HG03108 (cell line): ENCODE measurements around the gene AHNAK.

Experiments used
- ATAC-seq: cut with Tn5 transposase; IDR thresholded peaks from one replicate; pipeline ENCODE4 v1.9.1; 2021; ENCODE audit warnings: moderate library complexity; ENCODE audit not compliant: unreplicated experiment

The AHNAK gene

DNA sequence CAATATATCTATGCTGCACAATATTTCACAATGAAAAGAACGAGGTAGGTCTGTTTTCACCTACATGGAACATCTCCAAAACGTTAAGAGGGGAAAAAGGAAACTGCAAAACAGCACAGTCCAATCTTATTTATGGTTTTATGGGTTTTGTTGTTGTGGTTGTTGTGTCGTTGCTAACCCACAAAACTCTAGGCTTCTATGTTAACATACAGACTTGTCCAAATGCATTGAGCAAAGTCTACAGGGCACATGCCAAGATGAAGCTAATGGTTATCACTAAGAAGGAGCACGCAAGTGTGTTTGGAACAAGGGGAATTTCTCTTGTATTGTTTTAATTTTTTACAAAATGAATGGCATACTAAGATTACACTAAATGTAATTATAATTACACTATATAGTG is 48.6 kb downstream of the AHNAK start:
- ATAC-seq: no peak

DNA sequence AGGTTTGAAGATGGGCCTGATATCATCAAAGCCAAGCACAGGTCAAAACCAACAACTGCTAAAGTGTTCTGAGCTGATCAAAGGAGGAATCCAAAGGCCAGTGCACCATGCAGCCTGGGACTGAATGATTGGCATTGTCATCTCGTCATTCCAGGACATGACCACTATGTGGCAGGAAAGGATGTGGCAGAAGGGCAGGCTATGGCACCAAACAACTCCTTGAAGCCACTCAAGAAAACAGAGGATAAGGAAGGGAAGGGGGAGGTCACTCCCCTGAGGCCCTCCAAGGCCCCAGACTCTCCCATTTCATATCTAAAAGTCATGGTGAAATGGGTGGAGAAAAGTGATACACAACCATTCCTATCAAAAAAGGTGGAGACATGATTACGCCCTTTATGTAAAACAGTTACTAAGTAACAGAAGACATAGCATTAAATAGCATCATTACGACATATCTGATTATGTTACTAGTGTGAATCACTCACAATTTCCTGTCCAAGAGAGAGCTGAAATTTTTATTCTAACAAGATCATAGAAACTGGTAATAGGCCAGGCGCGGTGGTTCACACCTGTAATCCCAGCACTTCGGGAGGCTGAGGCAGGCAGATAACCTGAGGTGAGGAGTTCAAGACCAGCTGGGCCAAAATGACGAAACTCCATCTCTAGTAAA is 49.3 kb downstream of the AHNAK start:
- no peak for ATAC-seq

DNA sequence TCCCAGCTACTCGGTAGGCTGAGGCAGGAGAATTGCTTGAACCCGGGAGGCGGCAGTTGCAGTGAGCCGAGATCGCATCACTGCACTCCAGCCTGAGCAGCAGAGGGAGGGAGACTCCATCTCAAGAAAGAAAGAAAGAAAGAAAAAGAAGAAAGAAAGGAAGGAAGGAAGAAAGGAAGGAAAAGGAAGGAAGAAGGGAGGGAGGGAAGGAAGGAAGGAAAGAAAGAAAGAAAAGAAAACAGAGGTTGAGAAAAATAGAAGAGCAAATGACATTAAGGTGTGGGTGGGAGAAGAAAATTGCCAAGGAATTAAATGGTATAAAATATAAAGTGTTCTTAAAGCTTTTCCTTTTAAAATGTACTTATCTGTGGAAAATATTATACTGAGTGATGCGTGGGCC is 49.9 kb downstream of the AHNAK start:
- ATAC-seq: no peak

DNA sequence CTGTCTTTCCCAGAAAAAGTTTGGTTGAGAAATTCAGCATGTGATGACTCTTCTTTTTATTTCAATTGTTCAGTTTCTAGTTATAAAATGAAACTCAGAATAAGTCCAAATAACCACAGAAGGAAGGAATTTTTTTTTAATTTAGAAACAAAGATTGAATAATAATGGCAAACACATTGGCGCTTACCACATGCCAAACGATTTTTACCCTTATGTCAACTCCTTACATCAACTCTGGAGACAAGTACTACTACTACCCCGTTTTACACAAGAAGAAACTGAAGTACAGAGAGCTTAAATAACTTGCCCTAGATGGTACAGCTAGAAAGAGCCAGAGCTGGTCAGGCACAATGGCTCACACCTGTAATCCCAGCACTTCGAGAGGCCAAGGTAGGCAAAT is 52.4 kb downstream of the AHNAK start:
- ATAC-seq: no peak

DNA sequence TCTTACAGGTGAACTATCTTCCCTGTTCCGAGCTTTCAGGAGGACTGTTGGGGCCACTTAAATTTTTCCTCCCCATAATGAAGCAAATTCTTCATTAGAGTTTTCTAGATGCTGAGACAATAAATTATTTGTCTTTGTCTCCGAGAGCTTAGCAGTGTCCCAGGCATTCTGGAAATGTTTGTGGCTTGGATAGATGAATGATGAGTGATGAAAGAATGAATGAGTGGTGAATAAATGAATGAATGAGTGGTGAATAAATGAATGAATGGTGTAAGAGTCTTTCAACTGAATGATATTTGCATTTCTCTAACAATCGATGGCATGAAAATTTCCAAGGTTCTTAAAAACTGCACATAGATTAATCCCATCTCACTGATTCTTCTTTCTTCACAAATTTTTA is 52.8 kb downstream of the AHNAK start:
- ATAC-seq: no peak

DNA sequence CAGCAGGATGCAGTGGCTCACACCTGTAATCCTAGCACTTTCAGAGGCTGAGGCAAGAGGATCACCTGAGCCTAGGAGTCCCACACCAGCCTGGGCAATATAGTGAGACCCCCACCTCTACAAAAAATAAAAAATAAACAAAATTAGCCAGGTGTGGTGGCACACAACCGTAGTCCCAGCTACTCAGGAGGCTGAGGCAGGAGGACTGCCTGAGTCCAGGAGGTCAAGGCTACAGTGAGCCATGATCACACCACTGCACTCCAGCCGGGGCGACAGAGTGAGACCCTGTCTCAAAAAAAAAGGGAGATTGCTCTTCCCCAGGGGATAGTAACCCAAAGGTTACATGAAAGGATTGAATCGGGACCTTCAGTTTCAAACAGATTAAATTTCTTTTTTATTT is 54.0 kb downstream of the AHNAK start:
- no peak for ATAC-seq

DNA sequence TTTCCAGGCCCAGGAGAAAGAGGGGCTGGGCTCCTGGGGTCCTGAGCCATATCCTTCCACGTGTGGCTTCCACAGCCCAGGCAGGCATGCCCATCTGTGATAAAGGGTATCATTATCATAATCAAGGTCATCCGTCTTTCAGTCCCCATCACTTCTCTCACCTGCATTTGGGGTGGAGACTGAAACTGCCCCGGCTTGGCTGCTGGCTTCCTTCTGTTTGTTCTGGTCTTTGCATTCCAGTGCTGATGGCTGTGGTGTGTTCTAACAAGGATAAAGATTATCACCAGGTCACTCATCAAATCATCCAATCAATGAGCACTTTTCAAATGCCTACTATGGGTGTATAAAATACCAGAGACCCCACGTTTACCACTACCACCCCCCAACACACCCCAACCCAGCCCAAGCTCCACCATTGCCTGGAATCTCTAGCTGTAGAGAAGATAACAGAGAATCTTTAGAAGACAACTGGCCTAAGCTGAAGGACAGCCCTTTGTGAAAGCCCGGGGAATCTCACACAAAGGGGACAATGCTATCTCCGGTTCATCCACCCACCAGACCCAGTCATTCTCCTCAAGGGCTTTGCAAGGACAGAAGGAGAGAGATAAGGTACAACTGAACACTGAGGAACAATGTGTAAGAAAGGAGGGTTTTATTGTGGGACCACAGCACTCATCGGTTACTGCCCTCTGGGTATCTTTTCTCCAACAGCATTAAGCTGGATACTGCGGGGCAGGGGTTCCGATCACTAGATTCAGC is 54.9 kb downstream of the AHNAK start:
- no peak for ATAC-seq

DNA sequence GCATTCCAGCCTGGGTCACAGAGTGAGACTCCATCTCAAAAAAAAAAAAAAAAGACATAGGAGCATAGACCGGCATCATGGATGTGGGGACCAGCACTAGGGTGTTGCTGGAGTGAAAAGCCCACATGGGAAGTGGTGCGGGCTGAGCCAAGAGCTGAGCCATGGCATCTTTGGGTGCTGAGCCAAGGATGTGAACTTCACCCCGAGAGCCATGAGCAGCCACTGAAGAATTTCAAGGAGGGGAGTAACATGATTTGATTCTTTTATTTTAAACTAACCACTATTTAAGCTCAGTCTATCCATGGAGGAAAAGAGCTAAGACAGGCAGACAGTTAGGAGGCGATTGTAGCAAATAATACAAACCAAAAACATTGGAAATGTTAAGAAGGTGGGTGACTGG is 57.4 kb downstream of the AHNAK start:
- no peak for ATAC-seq

DNA sequence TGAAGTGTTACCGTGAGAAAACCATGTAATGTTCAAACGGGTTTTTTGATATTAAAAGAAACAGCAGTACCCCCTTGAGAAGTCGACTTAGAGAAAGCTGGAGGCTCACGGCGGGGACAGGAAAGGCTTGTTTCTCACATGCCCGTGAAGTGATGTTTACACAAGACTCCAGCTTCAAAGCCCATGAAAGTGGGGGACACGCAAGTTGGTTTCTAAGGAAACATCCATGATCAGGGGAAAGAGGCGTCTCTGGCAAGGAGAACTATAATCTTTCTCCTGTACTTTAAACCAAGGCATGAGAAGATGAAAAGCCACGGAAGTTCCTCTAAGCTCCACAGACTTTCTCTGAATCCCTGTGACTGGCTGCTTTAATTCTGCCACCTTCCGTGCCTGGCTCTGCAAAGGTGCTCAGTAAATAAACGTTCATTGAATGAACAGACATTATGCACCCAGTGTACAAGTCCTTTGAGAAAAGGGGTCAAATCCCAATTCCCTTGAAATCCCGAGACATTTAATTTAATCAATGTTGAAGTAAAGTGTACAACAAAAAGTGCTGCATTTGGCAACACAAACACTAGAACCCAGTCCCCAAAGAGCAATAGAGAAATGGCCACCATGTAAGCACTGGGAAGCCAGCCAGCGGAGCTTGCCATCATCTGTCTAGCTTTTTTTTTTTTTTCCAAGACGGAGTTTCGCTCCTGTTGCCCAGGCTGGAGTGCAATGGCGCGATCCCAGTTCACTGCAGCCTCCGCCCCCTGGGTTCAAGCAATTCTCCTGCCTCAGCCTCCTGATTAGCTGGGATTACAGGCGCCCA is 58.7 kb downstream of the AHNAK start:
- ATAC-seq: no peak

DNA sequence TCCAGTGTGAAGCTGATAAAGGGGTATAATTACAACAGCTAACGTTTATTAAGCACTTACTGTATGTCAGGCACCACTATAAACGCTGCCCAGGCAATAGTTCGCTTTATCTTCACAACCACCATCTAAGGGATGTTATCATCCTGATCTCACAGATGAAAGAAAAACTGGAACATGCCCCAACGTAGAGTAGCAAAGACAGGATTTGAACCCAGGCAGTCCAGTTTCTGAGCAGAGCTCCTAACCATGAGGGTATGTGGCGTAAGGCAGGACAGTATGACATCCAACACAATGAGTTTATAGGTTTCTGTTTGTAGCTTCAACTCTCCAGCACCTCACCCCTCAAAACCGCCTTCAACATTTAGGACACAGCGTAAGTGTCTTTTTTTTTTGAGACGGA is 59.5 kb downstream of the AHNAK start:
- ATAC-seq: no peak

DNA sequence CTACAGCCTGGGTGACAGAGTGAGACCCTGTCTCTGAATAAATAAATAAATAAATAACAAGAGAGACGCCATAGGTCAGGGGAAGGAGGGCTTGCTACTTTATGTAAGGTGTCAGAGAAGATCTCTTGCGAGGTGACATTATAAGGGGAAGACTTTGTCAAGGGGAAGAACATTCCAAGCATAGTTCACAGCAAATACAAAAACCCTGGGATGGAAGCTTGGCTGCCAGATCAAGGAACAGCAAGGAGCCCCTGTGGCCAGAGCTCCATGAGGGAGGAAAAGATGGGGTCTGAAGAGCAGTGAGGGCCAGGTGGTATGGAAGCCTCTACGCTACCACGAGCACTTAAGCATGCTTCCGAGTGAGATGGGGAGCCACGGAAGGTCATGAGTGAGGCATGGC is 62.3 kb downstream of the AHNAK start:
- ATAC-seq: no peak

DNA sequence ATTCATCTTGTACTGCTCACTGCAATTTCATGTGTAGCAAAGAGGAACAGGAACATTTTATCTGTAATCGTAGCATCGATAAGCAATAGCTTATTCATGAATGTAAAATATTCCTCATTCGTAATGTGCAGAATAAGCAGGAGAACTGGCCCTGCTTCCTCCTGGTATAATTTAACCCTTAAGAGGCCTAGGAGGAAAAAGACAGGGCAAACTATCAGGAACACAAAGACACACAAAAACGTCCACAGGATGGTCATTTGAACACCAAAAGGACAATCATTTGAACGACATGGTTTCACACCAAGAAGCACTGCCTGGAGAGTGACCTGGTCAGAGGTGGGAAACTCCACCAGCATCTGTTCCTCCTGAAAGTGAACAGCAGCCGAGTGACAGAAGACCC is 63.9 kb downstream of the AHNAK start:
- no peak for ATAC-seq

DNA sequence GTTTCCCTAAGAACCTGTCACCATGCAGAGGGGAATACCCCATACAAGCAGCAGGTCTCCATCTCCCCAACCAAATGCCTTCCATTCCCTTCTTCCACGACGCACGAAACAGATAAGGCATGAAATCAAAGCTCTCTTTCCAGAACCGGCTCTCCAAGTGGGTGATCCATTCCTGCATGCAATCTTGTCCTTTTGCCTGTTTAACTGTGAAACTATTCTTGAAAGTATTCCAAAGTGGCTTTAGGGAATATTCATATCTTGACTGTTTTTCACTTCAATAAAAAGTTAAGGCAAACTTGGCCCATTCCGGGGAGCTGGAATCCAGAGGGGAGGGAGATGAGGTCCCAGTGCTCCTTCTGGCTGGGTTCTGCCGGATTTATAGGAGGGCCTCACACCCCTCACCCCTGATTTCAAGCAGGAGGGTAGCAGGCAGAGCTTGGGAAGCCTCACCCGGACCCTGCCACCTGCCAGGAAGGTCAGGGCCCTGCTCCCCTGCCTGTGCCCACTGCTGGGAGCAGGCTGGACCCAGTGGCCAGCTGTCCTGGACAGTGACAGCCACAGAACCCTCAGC is 66.9 kb downstream of the AHNAK start:
- ATAC-seq: no peak

DNA sequence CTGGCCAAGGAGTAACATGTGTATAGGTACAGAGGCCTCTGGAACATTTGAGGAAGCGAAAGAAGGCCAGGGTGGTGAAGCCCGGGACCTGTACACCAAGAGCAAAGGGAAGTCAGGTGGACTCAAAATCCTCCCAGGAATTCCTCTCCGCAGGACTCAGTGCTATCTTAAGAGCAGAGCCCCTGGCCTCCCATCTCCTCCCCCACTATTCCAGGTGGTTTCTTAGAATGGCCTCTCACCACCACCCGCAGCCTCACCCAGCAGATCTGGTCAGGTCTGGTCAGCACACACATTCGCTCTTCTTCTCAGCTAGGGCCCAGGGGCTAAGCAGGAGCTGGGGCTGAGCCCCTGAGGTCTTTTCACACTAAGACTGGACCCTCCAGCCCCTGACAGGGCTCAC is 68.7 kb downstream of the AHNAK start:
- no peak for ATAC-seq

DNA sequence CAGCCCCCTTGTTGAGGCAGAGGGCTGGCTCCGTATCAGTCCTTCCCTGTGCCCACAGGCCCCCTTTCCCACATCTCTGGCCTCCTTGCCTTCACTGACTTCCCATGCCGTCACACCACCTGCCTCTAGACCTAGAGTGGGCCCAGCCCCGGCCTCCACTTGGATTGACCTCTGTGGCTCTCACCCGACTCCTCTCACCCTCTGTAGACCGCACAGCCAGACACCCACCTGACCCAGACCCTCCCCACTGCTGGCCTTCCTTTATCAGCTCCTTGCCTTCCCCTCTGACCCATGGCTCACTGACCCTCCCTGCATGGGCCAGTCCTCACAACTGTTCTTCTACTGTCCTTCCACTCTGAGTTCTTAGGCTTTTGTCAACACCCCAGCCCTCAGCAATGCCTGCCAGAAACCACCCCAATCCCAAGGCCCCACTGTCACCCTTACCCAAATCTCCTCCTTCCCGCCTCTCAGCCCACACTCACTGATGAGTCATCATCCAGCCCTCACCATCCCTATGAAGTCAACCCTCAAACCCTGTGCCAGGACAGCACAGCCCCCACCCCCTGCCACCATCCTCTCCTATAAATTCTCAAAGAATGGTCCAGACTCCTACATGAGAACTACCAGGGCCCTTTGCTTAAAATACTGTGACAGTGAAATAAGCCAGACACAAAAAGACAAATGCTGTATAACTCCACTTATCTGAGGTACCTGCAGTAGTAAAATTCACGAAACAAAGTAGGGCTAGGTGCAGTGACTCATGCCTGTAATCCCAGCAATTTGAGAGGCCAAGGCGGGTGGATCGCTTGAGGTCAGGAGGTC is 74.3 kb downstream of the AHNAK start:
- ATAC-seq: no peak

DNA sequence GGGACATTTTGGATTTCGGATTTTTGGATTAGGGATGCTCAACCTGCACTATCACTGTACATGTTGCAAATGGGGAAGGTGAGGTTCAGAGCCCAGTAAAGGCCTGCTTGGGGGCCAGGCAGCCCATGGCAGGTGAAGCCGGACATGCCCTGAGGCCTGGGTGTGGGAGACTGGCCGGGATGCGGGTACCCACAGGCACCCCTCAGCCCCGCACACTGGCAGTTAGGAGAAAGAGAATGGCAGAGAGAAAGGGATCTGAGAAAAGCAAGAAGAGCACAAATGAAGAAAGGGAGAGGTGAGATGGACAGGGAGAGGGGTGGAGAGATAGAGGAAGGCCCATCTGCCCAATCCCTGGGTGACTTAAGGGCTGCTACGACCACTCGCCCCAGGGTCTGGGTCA is 75.0 kb downstream of the AHNAK start:
- ATAC-seq: no peak

DNA sequence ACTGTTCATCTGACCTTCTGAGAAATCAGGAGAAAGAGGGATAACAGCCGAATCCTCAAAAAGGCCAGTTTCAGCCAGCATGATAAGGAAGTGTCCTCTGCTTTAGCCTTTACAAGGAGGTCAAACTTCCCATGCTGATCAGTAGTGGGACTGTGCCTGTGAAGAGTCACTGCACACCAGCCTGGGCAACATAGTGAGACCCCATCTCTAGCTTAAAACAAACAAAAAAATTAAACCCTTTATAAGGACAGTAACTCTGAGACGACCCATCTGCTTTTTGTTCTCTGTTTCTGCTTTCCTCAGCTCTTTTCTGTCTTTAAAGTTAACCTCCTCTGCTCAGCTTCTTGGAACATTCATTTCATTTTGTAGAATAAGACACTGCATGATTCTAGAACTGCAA is 78.0 kb downstream of the AHNAK start:
- ATAC-seq: no peak

DNA sequence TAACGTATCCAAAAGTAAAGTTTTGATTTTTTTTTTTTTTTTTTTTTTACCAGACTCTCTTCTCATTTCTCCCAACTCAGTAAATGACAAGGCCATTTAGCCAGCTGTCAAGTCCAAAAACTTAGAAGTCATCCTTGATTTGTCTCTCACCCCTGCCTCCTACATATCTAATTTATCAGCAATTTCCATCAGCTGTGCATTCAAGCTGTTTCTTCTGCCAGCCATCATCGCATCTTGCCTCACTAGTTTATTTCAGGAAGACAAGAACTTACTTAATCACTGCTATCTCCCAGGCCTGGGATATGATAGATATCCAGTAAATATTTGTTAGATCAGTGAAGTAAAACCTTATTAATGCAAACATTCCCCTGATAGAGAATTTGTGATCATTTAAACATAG is 80.2 kb downstream of the AHNAK start:
- ATAC-seq: no peak

DNA sequence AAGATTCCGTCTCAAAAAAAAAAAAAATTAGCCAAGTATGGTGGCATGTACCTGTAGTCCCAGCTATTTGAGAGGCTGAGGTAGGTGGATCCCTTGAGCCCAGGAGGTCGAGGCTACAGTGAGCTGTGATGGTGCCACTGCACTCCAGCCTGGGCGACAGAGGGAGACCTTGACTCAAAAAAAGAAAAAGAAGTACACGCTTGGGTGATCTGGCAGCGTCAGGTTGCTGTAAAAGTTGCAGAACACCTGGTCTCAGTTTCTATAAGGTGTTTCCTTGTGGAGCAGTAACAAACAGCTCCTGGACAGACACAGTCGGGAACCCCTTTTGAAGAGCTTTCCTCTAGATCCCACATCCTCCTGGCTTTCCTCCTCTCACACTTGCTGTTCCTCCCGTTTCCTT is 82.0 kb downstream of the AHNAK start:
- ATAC-seq: peak; percentile 49

DNA sequence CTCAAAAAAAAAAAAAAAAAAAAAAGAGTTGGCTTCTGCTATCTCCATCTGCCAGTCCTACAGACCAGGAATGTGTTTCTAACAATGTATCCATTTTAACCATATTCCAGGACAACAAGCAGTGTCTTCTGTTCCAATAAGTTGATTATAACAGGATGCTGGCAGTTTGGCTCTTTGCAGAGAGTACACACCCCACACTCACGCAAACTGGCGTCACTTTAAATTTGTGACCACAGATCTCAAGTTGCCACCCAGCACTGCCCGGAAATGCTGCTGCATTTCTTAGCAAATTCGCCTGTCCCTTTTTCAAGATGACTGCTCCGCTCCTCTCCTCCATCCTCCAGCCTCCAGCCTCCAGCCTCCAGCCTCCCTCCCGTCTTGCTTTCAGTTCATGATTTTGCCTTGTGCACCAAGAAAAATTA is 83.5 kb downstream of the AHNAK start:
- ATAC-seq: no peak

DNA sequence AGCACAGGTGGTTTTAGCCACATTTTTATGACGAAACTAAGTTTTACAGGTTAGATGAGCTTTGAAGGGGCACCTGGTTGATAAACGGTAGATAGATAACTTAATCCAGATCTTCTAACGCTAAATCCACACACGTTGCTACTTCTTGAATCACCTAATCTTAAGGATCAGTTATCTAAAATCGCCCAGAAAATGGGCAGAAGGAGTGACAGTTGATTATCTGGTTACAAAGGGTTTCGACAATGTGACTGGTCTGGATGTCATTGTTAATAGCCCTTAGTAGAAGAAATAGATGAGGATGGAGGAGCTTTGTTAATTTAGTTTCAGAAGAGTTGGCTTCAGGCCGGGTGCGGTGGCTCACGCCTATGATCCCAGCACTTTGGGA is 84.1 kb downstream of the AHNAK start:
- ATAC-seq: no peak
